HG02970 (cell line): ENCODE data around the gene STRIP1.

ENCODE experiments used
- ATAC-seq: cut with Tn5 transposase; IDR thresholded peaks from one replicate; pipeline ENCODE4 v1.9.1; 2021; ENCODE audit warnings: mild to moderate bottlenecking, moderate library complexity, moderate number of reproducible peaks; ENCODE audit not compliant: unreplicated experiment, low FRiP score

Gene STRIP1

GRCh38 chr1:110091381-110091780 lies 57.0 kb downstream of the STRIP1 start:
- ATAC-seq = no peak

- no peak for ATAC-seq
These were observed 57.4 kb downstream of the STRIP1 start for GRCh38 chr1:110091791-110092190.

- ATAC-seq = no peak
These were observed 58.6 kb downstream of the STRIP1 start for GRCh38 chr1:110092991-110093390.

- ATAC-seq = no peak
These were observed 60.7 kb downstream of the STRIP1 start for GRCh38 chr1:110094931-110095654.

GRCh38 chr1:110097507-110098221 lies 63.2 kb downstream of the STRIP1 start:
- ATAC-seq = no peak

- ATAC-seq = no peak
These were observed 64.0 kb downstream of the STRIP1 start for GRCh38 chr1:110098222-110099026.

GRCh38 chr1:110100335-110100734 lies 65.9 kb downstream of the STRIP1 start:
- ATAC-seq = no peak

GRCh38 chr1:110102081-110102480 lies 67.7 kb downstream of the STRIP1 start:
- ATAC-seq = no peak
